Left colon (tissue), 2 donors: Measurements from ENCODE around the gene PARD3. TPM values are rescaled to one million over a fixed set of nuclear protein-coding genes. Genes with fewer than 3 reads are reported as not detected.

Experiments
- ATAC-seq: fragments of 200-7000 bp; cut with Tn5 transposase; one replicate; pipeline ENCODE4 v1.9.1; 2020; ENCODE audit warnings: mild to moderate bottlenecking, moderate library complexity
- DNase-seq, 2 donors: peaks; one replicate each; pipeline ENCODE4 v3.0.0-alpha.2; 2020
- intact Hi-C, 2 donors: fragments of 100-400 bp; cut with DNase I in 1 of 2; cut with micrococcal nuclease in 1 of 2; formaldehyde crosslinking; loops; one replicate each; pipeline versions ENCODE4 v1.11.2 to v1.14.0; 2022; cut with DNase I, micrococcal nuclease
- total RNA-seq, 2 donors: library from RNA; stranded (reverse); fragmentation: NEBNext Ultra II Directional; extraction: Animal tissue kit (Norgen Biotek cat#: 25700); gene quantifications; one replicate each; pipeline ENCODE4 v1.2.1, GENCODE V29; 2021
- donor health status: DM: no; HTN: no; CAD: no.
- donor health status: DM: yes; HTN: yes; CAD: no.

PARD3 gene
- total RNA-seq, 2 donors from 2014 or later, result 45.5 to 52.9 TPM

- intact Hi-C loops, result no loop called here
- ATAC-seq (peak; percentile 8), DNase-seq (no peak)
Measured at GRCh38 chr10:34732926-34733325, 82.2 kb downstream of the PARD3 start.

- DNase-seq, result no peak
- intact Hi-C loops, result no loop called here
Measured at GRCh38 chr10:34731885-34732701, 83.0 kb downstream of the PARD3 start.

GRCh38 chr10:34731213-34731612, 83.9 kb downstream of the PARD3 start:
- DNase-seq (no peak), ATAC-seq (no peak)
- intact Hi-C loops, result no loop called here

More at GRCh38 chr10:34731885-34732701, 83.0 kb downstream of the PARD3 start:
- ATAC-seq, result no peak

- intact Hi-C loops, result no loop called here
- DNase-seq, result no peak
- no peak for ATAC-seq
Measured at GRCh38 chr10:34730726-34731125, 84.4 kb downstream of the PARD3 start.

- DNase-seq (no peak), ATAC-seq (no peak)
- intact Hi-C loops, result no loop called here
Measured at GRCh38 chr10:34729619-34730018, 85.5 kb downstream of the PARD3 start.

- intact Hi-C loops, result no loop called here
Measured at GRCh38 chr10:34728361-34728760, 86.7 kb downstream of the PARD3 start.

GRCh38 chr10:34727595-34728033, 87.5 kb downstream of the PARD3 start:
- intact Hi-C loops, result no loop called here
- DNase-seq (no peak), ATAC-seq (no peak)

More at GRCh38 chr10:34728361-34728760, 86.7 kb downstream of the PARD3 start:
- no peak for ATAC-seq
- no peak for DNase-seq

GRCh38 chr10:34726862-34727261, 88.2 kb downstream of the PARD3 start:
- intact Hi-C loops, result no loop called here
- ATAC-seq, result no peak
- no peak for DNase-seq

- DNase-seq (peak; percentile 36 to 56), ATAC-seq (peak; percentile 95)
- intact Hi-C loops, result loop anchor here in 1 of 2 donors (5.0 kb wide), 1 partner anchor 94 kb away; the partner anchor contains the start of gene PARD3
Measured at GRCh38 chr10:34723750-34724149, 91.3 kb downstream of the PARD3 start.

- intact Hi-C loops, result loop anchor here in 1 of 2 donors (5.0 kb wide), 1 partner anchor 95 kb away; the partner anchor contains the start of gene PARD3
- DNase-seq, result no peak
- no peak for ATAC-seq
Measured at GRCh38 chr10:34722404-34722803, 92.7 kb downstream of the PARD3 start.

GRCh38 chr10:34721208-34721840, 93.8 kb downstream of the PARD3 start:
- intact Hi-C loops, result loop anchor here in 1 of 2 donors (5.0 kb wide), 1 partner anchor 96 kb away; the partner anchor contains the start of gene PARD3
- ATAC-seq, result no peak

GRCh38 chr10:34719746-34720145, 95.3 kb downstream of the PARD3 start:
- ATAC-seq, result no peak
- intact Hi-C loops, result loop anchor here in 1 of 2 donors (5.0 kb wide), 1 partner anchor 98 kb away; the partner anchor contains the start of gene PARD3
- no peak for DNase-seq

More at GRCh38 chr10:34721208-34721840, 93.8 kb downstream of the PARD3 start:
- DNase-seq, result no peak

- intact Hi-C loops, result no loop called here
Measured at GRCh38 chr10:34719328-34719727, 95.8 kb downstream of the PARD3 start.

GRCh38 chr10:34717429-34717828, 97.7 kb downstream of the PARD3 start:
- ATAC-seq (peak; percentile 55), DNase-seq (no peak)

More at GRCh38 chr10:34719328-34719727, 95.8 kb downstream of the PARD3 start:
- no peak for ATAC-seq
- no peak for DNase-seq

GRCh38 chr10:34716958-34717357, 98.1 kb downstream of the PARD3 start:
- no peak for DNase-seq
- intact Hi-C loops, result no loop called here
- ATAC-seq, result peak; percentile 69

More at GRCh38 chr10:34717429-34717828, 97.7 kb downstream of the PARD3 start:
- intact Hi-C loops, result no loop called here

- DNase-seq, result no peak
- intact Hi-C loops, result no loop called here
- peak; percentile 91 for ATAC-seq
Measured at GRCh38 chr10:34716234-34716633, 98.9 kb downstream of the PARD3 start.

- no peak for DNase-seq
- intact Hi-C loops, result no loop called here
- ATAC-seq, result no peak
Measured at GRCh38 chr10:34715511-34716187, 99.4 kb downstream of the PARD3 start.

- ATAC-seq (no peak), DNase-seq (no peak)
- intact Hi-C loops, result no loop called here
Measured at GRCh38 chr10:34713875-34714274, 101.2 kb downstream of the PARD3 start.

GRCh38 chr10:34711500-34711899, 103.6 kb downstream of the PARD3 start:
- DNase-seq (no peak), ATAC-seq (no peak)
- intact Hi-C loops, result no loop called here
